ENCODE data around the gene TAF4B. TPM values are rescaled to one million over a fixed set of nuclear protein-coding genes. Genes with fewer than 3 reads are reported as not detected.

TAF4B gene
- polyA plus RNA-seq, 1 of the 3 experiments (the other 2 are of a cell fraction): 1.3 TPM

GRCh38 chr18:26267357-26267930 lies 41.2 kb downstream of the TAF4B start (continued):
- TF ChIP-seq USF1 (IDR thresholded peaks at IDR 0.05; ENCODE audit: borderline replicate concordance, low read depth) (no peak), MAX (IDR thresholded peaks at IDR 0.05; ENCODE audit: low read depth) (no peak), TAF1 (IDR thresholded peaks at IDR 0.05; ENCODE audit: borderline replicate concordance, low read depth, low read length) (no peak), FOXJ3 (CRISPR knock-in tag; IDR thresholded peaks at IDR 0.05) (no peak), MEF2A (IDR thresholded peaks at IDR 0.05; ENCODE audit: borderline replicate concordance, low read depth) (no peak), RXRA (IDR thresholded peaks at IDR 0.05; ENCODE audit: borderline replicate concordance, low read depth) (no peak)

GRCh38 chr18:26268454-26268853 lies 42.2 kb downstream of the TAF4B start:
- Histone ChIP-seq H3K27me3 (ENCODE audit: insufficient read depth) (no peaks in the 10 kb centered on the region), H3K4me2 (no peak overlapping the region), H3F3A (replicated peaks; ENCODE audit: insufficient read depth) (no peaks in the 10 kb centered on the region), H3K4me3 (ENCODE audit: low read depth in 2 of 2, low read length in 1 of 2) (no peak overlapping the region), H3K9ac (no peak overlapping the region), H3K36me3 (replicated peaks in 1 of 2; ENCODE audit: control insufficient read depth in 1 of 2, insufficient read depth in 2 of 2, low read length in 1 of 2) (no peaks in the 10 kb centered on the region), H3K27ac (ENCODE audit: low read depth in 2 of 2, low read length in 1 of 2) (no peak overlapping the region), H2AFZ (ENCODE audit: low read depth) (no peak overlapping the region), H3K79me2 (ENCODE audit: insufficient read depth) (no peaks in the 10 kb centered on the region), H3K4me1 (ENCODE audit: control insufficient read depth in 1 of 2, insufficient read depth in 2 of 2, low read depth in 1 of 2, low read length in 1 of 2) (peaks cover 0 to 3% of the 10 kb centered on the region in 2 experiments; a peak in 1 of 4 replicates), H3K9me2 (no peaks in the 10 kb centered on the region), H4K20me1 (ENCODE audit: insufficient read depth) (no peaks in the 10 kb centered on the region), H3K9me3 (no peaks in the 10 kb centered on the region)
- WGBS (ENCODE audit: low lambda C conversion rate): 88% methylated on average over 4 of the region's 4 CpGs
- ChIA-PET CTCF (no interaction called here), POLR2A (no interaction called here)
- TF ChIP-seq USF1 (IDR thresholded peaks at IDR 0.05; ENCODE audit: borderline replicate concordance, low read depth): no peak
- TF ChIP-seq EZH2phosphoT487 (IDR thresholded peaks at IDR 0.05; ENCODE audit: borderline replicate concordance, low read depth): no peak
- TF ChIP-seq MAX (IDR thresholded peaks at IDR 0.05; ENCODE audit: low read depth): no peak
- no peak for TF ChIP-seq YY1 (IDR thresholded peaks at IDR 0.05; ENCODE audit: low read depth)
- TF ChIP-seq JUND (IDR thresholded peaks at IDR 0.05): no peak
- no peak for TF ChIP-seq GABPA (IDR thresholded peaks at IDR 0.05; ENCODE audit: low read depth)
- TF ChIP-seq RFX5 (IDR thresholded peaks at IDR 0.05; ENCODE audit: low read length): no peak
- TF ChIP-seq CHD2 (IDR thresholded peaks at IDR 0.05; ENCODE audit: low read length, partially characterized antibody): no peak
- no peak for TF ChIP-seq NRF1 (IDR thresholded peaks at IDR 0.05; ENCODE audit: low read depth, low read length)
- no peak for TF ChIP-seq CTCF (IDR thresholded peaks at IDR 0.05)
- no peak for TF ChIP-seq GATA2 (CRISPR knock-in tag; IDR thresholded peaks at IDR 0.05)
- TF ChIP-seq RCOR1 (IDR thresholded peaks at IDR 0.05; ENCODE audit: low read length): no peak
- no peak for TF ChIP-seq FOXM1 (IDR thresholded peaks at IDR 0.05; ENCODE audit: low read depth)
- TF ChIP-seq SIN3A (IDR thresholded peaks at IDR 0.05; ENCODE audit: borderline replicate concordance, low read depth, low read length): no peak
- TF ChIP-seq REST (IDR thresholded peaks at IDR 0.05; ENCODE audit: low read depth, low read length): no peak
- DNase-seq: no peak

Data from SK-N-SH (cell line).